HG03442 (cell line): ENCODE measurements around the gene VGLL4.
"Not testable (repeated sequence)": the region's sequence is repeated elsewhere in the genome, so short reads cannot be mapped to it uniquely, and the experiment has no call there.

ENCODE experiments used
- ATAC-seq: cut with Tn5 transposase; IDR thresholded peaks from one replicate; pipeline ENCODE4 v1.9.1; 2021; ENCODE audit warnings: mild to moderate bottlenecking, moderate library complexity; ENCODE audit not compliant: unreplicated experiment

VGLL4 gene

GRCh38 chr3:11536132-11536935, 107.4 kb downstream of the VGLL4 start:
- ATAC-seq = no peak

- ATAC-seq = no peak
These were observed 108.3 kb downstream of the VGLL4 start for GRCh38 chr3:11535243-11535960.

DNA sequence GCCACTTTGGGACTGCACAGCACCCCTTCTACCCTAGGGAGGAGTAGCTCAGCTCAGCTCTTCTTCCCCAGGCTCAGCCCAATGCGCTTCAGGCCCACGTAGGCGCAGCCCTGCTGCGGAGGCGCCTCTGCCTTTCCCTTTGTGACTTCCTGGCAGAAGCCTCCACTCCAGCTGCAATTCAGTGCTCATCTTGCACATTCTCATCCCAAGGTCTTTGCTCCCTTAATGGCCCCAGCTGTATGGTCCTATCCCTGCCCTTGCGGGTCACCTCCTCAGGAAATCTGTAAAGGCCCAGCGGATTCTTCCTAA, 109.0 kb downstream of the VGLL4 start:
- ATAC-seq = no peak

DNA sequence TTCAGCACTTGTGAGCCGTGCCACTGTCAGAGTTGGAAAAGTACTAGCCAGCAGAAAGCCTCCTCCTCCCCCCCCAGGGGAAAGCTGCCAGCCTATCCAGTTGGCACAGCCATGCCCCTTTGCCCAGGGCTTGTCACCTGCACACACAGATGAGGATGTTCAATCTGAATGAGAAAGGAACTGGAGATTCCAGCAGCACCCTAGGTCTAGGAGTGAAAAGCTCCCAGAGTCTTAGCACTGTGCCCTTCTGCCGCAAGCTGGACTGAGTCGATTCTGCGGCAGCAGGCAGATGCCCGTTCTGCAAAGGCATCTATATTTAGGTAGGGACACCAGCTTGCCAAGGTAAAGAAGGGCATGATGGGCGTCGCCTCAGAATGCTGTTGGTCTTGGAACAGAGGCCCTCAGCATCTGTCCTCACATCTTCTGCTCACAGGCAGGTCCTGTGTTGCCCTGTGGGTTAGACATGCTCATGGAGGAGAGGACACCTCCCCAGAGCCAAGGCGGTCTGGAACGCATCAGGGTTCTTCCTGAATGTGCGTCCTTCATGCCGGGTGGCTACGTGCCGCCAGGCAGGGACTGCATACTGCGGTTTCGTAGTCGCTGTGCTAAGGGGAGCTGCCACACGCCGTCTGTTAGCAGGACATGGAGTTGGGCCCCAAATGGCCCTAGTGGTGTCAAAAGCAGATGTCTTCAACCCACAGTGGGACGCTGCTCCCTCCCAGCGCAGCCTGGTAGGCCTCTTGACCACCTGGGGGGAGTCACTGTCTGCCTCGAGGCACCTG, 109.5 kb downstream of the VGLL4 start:
- no peak for ATAC-seq

- no peak for ATAC-seq
These were observed 110.8 kb downstream of the VGLL4 start for GRCh38 chr3:11532931-11533391.

DNA sequence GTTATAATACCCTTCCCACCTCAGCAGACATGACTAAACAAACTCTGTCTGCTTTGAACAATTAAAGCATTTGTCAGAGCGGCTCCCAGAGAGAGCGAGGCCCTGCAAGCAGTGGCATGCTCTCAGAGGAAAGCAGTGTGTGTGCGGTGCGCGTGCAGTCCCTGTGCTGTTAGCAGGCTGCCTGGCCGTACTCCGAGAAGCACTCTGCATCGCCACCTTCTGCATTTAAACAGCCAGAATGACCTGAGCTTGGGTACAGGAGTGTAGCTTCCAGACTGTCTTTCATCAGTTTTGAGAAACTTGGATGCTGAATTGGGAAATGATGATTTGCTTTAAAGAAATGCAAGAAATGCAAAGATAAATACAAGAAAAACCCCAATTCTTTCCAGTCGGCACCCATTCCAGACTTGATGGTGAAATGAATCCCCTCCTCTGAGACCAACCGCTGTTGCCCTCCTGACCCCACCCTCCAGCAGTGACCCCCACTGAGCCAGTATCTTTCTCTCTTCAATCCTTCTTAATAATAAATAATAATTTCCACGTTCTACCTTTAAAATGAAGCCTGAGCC, 113.5 kb downstream of the VGLL4 start:
- no peak for ATAC-seq

DNA sequence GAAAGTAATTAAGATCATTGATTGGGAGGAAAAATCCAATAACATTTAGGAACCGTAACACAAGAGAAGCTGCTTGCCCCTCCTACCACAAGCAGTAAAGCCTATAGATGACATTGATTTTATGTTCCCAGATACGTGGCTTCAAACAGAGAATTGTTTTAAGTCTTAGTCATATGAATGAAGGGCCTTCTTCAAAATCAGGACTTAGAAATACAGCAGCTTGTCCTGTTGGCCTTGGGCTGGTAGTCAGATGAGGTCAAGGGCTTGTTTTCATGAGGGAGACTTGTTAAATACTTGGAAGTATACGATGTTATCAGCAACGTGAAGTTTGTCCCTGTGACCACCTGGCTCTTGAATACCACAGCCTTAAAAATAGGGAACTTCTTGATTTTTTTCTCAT, 114.4 kb downstream of the VGLL4 start:
- ATAC-seq = no peak

DNA sequence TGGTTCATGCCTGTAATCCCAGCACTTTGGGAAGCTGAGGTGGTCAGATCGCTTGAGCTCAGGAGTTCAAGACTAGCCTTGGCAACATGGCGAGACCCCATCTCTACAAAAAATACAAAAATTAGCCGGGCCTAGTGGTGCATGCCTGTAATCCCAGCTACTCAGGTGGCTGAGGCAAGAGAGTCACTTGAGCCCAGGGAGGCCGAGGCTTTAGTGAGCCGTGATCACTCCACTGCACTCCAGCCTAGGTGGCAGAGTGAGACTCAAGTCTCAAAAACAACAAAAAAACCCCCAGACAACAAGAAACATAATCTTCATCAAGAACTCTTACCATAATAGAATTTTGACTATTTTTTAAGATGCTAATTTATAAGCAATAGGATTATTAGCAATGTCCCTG, 117.6 kb downstream of the VGLL4 start:
- ATAC-seq = not testable (repeated sequence)

DNA sequence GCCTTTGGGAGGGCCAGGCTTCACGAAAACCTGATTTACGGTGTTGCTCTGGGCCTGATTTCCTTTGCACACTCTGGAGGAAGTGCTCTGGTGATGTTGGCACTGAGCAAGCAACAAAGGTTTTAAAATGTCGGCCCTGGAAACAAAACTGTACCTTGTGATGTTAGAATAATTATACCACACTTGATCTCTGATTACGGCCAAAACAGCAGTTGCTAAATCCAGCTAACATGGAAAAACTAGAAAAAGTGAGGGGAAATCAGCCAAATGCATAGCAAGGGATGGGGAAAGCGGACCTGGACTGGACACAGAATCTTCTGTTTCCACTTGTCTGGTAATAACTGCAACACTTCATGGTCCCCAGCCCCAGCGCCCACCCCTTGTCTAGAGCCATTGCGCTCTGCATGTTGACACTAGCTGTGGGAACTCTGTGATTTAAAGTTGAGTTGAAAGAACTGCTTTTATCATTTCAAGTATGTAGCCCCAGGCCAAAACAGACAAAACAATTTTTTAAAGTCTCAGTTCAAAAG, 120.1 kb downstream of the VGLL4 start:
- no peak for ATAC-seq

GRCh38 chr3:11522953-11523571, 120.7 kb downstream of the VGLL4 start:
- no peak for ATAC-seq

- no peak for ATAC-seq
These were observed 121.4 kb downstream of the VGLL4 start for GRCh38 chr3:11522398-11522715.

DNA sequence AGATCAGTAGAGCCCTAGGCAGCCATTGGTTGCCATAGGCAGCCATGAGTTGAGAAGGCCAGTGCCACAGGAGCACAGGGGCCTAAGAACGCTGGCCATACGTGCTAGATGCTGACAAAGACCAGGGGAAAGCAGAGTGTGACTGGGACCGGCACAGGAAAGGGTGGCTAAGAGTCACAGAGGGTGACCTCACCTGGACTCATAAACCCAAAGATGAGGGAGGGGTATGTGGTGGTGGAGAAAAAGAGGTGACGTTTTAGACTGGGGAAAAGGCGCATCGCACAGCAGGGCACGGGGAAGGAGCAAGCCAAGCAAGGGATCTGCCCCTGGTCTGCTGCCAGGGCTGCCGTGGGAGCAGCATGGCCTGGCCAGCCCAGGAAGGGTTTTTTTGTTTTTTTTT, 122.5 kb downstream of the VGLL4 start:
- ATAC-seq = no peak

DNA sequence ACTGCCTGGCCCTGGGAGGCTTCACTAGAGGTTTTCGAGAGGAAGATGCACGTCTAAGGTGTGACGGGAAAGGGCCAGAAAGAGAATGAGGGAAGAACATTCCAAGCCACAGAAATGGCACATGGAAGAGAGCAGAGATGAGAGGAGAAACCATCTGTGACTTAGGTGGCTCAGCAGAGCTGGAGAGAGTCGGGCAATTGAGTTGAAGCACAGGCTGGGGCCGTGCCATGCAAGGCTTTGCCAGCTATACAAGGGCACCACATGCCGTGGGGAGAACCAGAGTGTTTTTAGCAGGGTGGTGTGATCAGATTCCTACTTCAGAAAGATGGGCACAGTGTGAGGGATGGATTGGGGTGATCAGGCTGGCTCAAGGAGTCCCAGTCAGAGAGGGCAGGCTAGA, 126.1 kb downstream of the VGLL4 start:
- no peak for ATAC-seq

DNA sequence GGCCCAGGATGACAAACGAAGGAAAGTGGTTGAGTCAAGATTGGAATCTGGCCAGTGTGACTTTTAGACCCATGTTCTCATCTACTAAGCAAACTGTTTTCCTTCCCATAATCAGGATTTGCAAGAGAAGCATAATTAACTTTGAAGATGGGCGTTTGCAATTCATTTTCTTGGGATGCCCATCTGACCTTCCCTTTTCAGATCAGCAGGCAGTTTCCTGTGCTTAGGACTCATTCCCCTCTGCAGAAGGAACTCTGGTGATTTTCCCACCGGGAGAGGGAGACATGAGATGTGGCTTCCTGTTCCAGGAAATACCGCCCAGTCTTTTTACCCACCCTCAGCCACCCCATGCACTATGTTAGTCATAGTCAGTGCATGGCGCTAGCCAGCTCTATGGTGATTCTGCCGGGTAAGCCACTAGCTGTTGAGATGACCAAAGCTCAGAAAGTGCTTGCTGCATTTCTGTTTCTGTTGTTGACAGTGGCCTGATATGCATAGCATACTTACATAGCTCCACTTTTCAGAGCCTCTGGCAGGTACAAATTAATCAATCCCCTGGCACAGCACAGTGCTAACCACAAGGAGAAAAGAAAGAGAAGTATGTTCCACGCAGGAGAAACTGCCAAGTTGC, 129.4 kb downstream of the VGLL4 start:
- no peak for ATAC-seq

DNA sequence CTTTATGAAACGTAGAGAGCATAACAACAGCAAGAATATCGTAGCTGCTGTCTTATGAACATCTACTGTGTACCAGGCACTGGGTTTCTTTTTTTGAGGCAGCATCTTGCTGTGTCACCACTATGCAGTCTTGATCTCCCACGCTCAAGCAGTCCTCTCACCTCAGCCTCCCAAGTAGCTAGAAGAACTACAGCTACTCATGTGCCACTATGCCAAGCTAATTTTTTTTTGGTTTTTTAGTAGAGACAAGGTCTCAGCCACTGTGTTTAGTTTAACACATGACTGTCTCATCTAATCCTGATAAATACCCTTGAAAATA, 129.9 kb downstream of the VGLL4 start:
- ATAC-seq = no peak

DNA sequence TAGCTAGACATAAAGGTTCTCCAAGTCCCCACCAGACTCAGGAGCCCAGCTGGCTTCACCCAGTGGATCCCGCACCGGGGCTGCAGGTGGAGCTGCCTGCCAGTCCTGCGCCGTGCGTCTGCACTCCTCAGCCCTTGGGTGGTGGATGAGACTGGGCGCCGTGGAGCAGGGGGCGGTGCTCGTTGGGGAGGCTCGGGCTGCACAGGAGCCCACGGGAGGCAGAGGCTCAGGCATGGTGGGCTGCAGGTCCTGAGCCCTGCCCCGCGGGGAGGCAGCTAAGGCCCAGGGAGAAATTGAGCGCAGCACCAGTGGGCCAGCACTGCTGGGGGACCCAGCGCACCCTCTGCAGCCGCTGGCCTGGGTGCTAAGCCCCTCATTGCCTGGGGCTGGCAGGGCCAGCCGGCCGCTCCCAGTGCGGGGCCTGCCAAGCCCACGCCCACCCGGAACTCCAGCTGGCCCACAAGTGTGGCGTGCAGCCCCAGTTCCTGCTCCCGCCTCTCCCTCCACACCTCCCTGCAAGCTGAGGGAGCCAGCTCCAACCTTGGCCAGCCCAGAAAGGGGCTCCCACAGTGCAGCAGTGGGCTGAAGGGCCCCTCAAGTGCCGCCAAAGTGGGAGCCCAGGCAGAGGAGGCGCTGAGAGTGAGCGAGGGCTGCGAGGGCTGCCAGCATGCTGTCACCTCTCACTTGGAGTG, 130.4 kb downstream of the VGLL4 start:
- ATAC-seq = not testable (repeated sequence)

DNA sequence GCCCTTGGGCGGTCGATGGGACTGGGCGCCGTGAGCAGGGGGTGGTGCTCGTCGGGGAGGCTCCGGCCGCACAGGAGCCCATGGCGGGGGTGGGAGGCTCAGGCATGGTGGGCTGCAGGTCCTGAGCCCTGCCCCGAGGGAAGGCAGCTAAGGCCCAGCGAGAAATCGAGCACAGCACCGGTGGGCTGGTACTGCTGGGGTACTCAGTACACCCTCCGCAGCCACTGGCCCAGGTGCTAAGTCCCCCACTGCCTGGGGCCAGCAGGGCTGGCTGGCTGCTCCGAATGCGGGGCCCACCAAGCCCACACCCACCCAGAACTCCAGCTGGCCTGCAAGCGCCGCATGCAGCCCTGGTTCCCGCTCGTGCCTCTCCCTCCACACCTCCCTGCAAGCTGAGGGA, 132.1 kb downstream of the VGLL4 start:
- ATAC-seq = not testable (repeated sequence)

DNA sequence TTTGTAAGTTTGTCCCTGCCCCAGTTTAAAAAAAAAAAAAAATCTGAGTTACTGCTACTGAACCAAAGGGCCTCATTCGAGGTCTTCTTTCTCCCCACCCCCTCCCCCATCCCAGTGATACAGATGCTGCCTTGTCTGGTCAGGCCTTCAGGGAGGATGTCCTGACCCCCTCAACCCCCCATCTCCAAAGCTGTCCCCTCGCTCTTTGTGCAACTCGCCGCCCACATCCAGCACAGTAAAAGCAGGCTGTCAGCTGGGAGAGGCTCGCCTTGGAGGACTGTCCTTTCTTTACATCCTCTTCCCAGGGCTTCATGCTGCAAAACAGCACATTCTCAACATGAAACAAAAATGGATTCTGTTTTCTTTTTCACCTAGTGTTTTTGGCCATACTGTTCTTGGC, 133.4 kb downstream of the VGLL4 start:
- ATAC-seq = no peak

DNA sequence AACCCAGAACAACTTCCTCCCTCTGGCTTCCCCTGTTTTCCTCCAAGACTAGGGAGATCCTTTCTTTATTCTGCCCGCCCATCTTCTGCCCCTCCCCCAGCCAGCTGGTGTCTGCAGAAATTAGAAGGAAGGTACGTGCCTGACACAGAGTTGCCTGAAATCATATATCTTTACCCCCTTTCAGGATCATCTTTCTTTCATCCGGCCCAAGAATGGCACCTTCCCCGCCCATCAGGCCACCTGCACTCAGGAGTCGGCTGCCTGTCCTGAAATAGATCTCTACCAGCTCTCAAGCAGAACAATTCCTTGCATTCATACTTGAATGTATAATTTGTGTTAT, 133.7 kb downstream of the VGLL4 start:
- ATAC-seq = no peak
